Activated CD4-positive, alpha-beta T cell treated with anti-CD3 and anti-CD28 coated beads, Interleukin-2, amount 50 U/mL, for 16 hours (primary cell): ENCODE data around the gene NTF3.

Experiments used
- DNase-seq: peaks from one replicate; pipeline ENCODE4 v3.0.0-alpha.2; 2020

NTF3 gene

DNA sequence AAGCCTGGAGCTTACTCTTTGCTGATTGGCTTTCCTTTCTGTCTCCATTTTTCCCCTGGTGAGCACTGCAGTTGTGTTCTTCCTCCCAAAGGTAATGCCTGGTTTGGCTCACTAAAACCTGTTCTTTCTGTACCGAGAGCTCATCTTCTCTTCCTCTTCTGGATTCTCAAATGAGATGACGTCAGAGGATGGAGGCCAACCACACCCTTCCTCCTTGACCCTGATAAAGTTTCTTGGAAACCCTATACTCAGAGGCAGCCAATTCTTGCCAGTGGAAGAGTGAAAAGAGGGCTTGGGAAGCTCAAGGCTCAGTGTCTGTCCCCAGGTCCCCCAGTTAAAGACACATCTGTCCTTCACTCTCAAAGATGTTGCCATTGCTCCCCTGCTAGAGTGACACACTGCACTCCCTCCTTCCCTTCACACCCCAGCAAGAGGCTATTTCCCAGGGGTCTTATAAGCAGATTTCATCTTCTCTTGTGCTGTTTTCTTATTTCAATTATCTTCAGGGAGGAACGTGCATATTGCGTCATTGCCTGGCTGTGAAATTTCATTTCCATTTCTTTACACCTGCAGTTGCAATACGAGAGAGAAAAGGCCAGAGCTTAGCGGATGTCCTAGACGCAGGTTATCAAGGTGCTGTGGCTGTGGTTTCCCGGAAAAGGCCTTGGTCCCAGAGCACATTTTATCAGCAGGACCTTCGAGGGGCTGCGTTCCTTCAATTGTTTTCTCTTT is 27.3 kb downstream of the NTF3 start:
- DNase-seq, result no peak

- DNase-seq, result no peak
Observed at GRCh38 chr12:5460817-5461216, 28.9 kb downstream of the NTF3 start.

GRCh38 chr12:5461966-5462365 is 30.1 kb downstream of the NTF3 start:
- DNase-seq, result no peak

- DNase-seq, result no peak
Observed at GRCh38 chr12:5464096-5464495, 32.2 kb downstream of the NTF3 start.

DNA sequence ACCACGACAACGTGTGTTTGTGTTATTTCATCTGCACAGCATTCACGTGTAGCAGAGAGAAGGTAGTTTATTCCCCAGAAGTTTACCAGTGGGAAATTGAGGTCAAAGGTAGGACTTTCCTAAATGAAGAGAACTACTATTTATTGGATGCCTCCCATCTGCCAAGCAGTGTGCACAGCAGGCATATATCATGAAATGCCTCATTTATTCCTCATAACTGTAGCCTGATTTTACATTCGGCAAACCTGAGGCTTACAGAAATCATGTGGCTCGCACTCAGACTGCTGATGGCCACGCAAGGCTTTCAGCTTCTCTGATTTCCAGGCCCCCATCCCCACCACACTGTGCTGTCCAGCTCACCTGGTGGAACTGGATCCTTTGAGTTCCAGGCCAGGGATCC is 33.5 kb downstream of the NTF3 start:
- DNase-seq, result no peak

DNA sequence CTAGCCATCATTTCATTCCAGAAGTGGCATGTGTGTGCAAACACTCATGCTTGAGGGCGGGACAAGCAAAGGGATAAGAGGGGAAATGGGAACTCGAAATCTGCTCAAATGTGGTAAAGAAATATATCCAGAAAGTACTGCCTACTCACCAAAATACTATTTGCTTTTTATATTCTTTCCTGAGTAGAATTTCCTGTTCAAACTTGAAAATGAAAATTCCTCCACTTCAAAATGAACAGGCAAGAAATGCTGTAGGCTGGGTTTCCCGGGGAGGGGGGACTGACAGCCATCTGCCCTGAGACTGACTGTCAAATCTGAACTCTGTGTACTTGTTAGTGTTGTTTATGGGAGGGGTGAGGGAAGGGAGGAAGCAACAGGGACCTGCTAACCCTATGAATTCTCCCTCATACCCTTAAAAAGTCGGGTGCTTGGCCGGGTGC is 34.6 kb downstream of the NTF3 start:
- DNase-seq, result no peak

- no peak for DNase-seq
Observed at GRCh38 chr12:5467931-5468330, 36.0 kb downstream of the NTF3 start.

DNA sequence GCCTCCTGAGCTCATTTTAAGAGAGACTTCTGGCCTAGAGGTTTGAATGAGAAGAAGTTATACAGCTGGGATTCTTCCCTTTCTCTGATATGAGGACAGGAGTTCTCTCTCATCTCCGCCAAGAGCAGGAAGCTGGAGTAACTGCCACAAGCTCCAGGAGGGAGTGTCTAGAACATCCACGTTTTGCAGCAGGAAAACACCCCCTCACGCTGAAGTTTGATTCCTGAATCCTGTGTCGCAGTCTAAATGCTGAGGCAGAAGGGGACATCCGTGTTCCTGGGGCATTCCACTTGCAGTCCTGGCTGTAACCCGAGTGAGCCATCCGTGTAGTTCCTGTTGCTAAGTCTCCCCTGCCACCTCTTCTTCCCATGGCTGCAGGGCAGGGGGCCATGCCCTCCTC is 38.3 kb downstream of the NTF3 start:
- no peak for DNase-seq

DNA sequence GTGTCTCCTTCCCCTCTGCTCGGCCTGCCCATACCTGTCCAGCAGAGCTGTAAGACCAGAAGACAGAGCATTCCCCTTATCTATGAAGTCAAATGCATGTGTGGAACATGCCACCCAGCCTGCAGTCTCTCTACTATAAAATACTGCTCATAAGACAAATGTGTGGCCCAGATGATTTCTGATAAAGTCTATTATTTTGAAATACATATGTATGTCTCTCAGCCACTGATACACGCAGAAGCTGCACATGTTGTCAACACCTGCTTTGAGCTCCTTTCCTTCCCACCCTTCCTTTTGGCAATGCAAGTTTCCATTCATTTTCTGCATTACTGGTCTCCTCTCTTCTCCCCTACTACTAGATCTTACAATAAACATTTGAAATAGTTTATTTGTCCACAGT is 38.8 kb downstream of the NTF3 start:
- no peak for DNase-seq

- no peak for DNase-seq
Observed at GRCh38 chr12:5473076-5473782, 41.3 kb downstream of the NTF3 start.

DNA sequence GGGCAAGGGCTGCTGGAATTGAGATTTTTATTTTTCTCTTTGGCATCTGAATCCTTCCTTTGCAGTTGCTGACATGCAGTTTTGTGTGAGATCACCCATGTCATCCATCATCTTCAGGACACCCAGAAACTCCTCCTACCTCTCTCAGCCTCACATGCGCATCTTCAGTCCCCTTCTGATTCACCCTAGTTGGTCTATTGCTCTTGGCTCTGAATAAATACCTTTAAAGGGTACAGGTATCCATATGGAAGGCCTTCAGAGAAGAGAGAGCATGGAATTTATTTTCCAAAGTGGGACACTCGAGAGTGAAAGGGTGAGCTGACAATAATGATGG is 41.8 kb downstream of the NTF3 start:
- DNase-seq, result no peak

GRCh38 chr12:5476356-5476755 is 44.4 kb downstream of the NTF3 start:
- no peak for DNase-seq

GRCh38 chr12:5478081-5478706 is 46.3 kb downstream of the NTF3 start:
- no peak for DNase-seq

GRCh38 chr12:5479761-5480160 is 47.9 kb downstream of the NTF3 start:
- no peak for DNase-seq

DNA sequence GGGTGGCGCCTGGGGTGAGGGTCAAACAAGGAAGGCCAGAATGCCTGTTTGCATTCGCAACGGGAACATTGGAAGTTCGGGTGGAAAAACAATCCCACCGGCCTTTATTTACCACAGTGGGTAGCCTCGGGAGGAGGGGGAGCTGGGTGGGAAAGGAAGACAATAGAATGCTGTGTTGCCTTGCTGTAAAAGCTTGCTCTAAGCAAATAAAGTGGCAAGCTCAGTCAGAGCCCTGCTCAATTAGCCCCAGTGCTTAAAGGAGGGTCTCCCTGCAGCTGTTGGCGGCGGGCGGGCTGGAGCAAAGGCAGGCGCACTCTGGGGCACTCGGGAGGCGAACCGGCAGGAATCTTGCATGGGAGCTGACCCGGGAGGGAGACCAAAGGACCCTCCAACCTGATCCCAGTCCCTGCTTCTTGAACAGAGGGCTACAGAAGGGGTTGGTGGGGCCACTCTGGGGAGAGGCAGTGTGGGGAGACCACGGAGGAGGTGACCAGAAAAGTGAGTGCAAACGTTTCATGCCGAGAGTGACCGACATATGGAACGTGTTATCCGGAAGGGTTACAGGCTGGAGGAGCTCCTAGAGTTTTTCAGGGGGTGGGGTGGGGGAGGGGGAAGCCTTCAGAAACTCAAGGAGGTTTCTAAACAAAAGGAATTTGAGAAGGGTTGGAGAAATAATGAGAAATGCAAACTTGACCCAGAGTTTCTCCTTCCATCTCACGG is 48.5 kb downstream of the NTF3 start:
- DNase-seq, result no peak

DNA sequence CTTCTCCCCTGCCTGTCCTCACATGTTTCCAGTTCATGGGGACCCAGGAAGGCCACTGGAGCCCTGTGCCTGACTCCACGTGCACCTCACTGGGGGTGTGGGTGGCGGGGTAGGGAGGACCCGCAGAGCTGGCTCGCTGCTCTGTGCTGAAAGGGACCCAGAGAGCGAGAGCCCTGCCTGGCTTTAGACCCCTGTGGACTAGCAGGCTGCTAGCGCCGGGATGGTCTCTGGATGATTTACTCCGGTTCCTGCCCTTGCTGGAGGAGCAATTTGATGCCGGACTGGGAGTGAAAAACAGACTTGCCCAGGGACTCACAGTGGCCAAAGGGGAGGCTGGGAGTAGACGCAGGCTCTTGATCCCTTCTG is 49.0 kb downstream of the NTF3 start:
- no peak for DNase-seq

DNA sequence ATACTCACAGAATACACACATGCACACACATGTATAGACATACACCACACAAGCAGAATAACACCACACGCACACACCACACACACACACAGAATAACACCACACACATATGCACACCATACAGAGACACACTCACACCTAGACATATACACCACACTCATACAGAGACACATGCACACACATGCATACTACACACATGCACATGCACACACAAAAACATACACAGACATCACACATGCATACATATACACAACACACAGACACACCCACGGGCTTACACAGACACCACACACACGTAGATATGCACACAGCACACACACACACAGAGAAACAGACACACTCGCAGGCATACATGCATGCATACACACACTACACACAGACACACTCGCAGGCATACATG is 49.7 kb downstream of the NTF3 start:
- no peak for DNase-seq

DNA sequence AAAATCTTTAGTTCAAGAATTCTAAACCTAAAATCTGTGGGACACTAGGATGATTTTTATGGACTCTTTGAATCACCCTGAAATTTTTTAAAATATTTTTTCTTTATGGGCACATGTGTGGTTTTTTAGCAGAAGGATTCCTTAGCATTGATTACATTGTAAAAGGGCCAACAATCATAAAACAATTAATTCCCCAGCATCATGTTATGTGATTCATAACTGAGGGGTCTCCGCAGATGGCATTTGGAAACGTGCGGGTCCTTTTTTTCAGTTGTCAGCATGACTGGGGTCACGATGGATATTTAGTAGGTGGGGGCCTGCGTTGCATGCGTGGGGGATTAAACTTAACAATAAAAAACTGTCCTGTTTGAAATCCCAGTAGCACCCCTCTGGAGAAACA is 52.5 kb downstream of the NTF3 start:
- no peak for DNase-seq

GRCh38 chr12:5485454-5485853 is 53.5 kb downstream of the NTF3 start:
- no peak for DNase-seq

DNA sequence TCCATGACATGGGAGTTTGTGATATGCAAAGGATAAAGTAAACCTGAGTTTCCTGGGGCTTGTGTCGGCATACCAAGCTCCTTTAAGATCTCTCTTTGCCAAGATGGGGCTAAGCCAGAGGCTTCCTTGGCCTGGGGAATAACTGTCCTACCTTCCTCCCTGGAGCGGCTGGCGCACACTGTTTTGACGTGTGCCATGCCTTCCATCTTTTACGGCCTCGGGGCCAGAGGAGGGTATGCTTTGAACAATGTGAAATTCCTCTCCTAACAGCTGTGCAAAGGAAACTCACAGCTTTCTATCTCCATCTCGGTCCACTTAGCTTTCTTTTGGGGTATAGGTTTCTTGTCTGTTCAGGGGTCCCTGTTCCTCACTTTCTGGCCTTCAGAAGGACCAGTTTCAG is 55.2 kb downstream of the NTF3 start:
- no peak for DNase-seq

- no peak for DNase-seq
Observed at GRCh38 chr12:5487948-5488625, 56.2 kb downstream of the NTF3 start.

DNA sequence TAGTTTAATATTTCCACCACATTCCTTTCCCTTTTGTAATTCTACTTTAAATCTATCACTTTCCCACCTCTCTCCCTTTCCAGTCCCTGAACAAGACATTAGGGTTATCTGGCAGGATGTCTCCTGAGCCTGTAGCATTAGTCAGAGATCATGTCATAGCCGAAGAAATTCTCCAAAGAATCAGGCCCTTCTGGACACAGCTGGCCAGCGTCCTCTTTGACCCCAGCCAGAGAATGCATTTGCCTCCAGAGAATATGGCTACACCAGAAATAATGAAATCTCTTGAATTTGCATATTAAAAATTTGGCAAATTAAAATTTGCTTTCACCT is 56.7 kb downstream of the NTF3 start:
- no peak for DNase-seq

DNA sequence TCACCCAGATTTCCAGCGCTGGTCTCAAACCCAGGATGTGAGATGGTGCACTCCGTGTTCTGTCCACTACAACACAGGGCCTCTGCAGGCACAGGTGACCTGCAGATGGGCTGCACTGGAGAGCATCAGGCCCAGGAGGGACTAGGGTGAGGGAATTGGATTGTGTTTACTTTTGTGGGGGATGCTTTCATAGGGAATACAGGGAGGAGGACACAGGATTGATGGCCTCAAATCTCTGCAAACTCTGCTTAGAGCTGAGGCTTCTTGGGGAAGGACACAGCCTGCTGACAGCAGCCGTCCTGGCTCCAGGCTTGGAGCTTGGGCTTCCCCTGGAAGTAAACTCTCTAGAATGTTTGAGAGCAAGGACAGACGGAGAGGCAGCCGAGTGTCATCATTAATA is 57.1 kb downstream of the NTF3 start:
- DNase-seq, result no peak
